Stimulated activated naive CD8-positive, alpha-beta T cell treated with anti-CD3 and anti-CD28 coated beads, Interleukin-15, Interleukin-2, amounts not matched to agents 100 ng/mL and 50 ng/mL, for 24 hours (primary cell): ENCODE measurements around the gene SLC66A2.

Source experiments
- H3K27ac Mint-ChIP-seq: one replicate; pipeline ENCODE4 v1.8.0; 2021; ENCODE audit warnings: mild to moderate bottlenecking, mixed read lengths
- H3K27me3 Mint-ChIP-seq: one replicate; pipeline ENCODE4 v1.8.0; 2021; ENCODE audit warnings: mixed read lengths
- H3K36me3 Mint-ChIP-seq: one replicate; pipeline ENCODE4 v1.8.0; 2021; ENCODE audit warnings: low read depth, mixed read lengths
- H3K4me1 Mint-ChIP-seq: one replicate; pipeline ENCODE4 v1.8.0; 2021; ENCODE audit warnings: low read depth, mixed read lengths
- H3K4me3 Mint-ChIP-seq: one replicate; pipeline ENCODE4 v1.8.0; 2021; ENCODE audit warnings: mild to moderate bottlenecking, mixed read lengths
- H3K9me3 Mint-ChIP-seq: one replicate; pipeline ENCODE4 v1.8.0; 2021; ENCODE audit warnings: mixed read lengths

Gene SLC66A2

DNA sequence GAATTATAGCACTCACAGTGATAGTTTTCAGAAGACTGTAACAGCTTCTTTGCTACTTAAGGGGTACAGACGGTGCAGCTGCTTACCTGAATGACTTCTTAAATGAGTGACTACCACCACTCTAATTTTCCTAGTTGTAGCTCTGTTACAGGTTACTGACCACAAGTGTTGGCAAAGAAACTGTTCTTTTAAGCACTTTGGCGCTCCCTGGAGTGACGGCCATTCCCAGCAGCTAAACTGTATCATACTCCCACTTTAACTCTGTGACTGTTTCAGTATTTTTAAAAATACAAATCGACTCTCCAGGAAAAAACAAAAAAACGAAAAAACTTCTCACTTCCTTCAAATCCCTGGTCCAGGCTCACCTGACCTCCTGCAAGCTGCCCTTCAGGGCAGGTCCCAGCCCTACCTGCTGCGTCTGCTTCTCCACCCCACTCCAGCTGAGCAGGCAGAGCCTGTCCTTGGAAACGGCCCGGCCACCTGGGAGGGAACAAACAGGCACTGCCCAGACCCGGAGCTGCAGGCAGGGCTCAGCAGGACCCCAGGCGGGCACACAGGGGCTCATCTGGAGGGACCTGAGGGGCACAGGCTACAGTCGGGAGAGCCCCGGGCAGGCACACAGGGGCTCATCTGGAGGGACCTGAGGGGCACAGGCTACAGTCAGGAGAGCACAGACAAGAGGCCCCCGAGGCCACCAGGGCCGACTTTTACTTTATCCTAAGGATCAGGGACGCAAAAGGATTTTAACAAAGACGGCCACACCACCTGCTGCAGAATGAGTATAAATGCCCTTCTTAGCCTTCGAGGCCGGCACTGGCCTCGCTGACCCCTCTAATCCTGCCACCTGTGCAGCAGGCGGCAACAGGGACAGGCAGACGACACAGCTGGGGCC is 24.5 kb downstream of the SLC66A2 start:
- H3K27me3 Mint-ChIP-seq: no peaks in the 10 kb centered on the region
- no peak overlapping the region for H3K27ac Mint-ChIP-seq
- H3K9me3 Mint-ChIP-seq: peaks cover 19% of the 10 kb centered on the region
- peaks cover 50% of the 10 kb centered on the region for H3K36me3 Mint-ChIP-seq
- no peak overlapping the region for H3K4me3 Mint-ChIP-seq
- H3K4me1 Mint-ChIP-seq: no peaks in the 10 kb centered on the region

- H3K27me3 Mint-ChIP-seq: no peaks in the 10 kb centered on the region
- no peak overlapping the region for H3K4me3 Mint-ChIP-seq
- no peak overlapping the region for H3K27ac Mint-ChIP-seq
- H3K4me1 Mint-ChIP-seq: no peaks in the 10 kb centered on the region
- H3K36me3 Mint-ChIP-seq: peaks cover 46% of the 10 kb centered on the region
- peaks cover 16% of the 10 kb centered on the region for H3K9me3 Mint-ChIP-seq
These were observed 25.1 kb downstream of the SLC66A2 start for GRCh38 chr18:79926306-79926705.

DNA sequence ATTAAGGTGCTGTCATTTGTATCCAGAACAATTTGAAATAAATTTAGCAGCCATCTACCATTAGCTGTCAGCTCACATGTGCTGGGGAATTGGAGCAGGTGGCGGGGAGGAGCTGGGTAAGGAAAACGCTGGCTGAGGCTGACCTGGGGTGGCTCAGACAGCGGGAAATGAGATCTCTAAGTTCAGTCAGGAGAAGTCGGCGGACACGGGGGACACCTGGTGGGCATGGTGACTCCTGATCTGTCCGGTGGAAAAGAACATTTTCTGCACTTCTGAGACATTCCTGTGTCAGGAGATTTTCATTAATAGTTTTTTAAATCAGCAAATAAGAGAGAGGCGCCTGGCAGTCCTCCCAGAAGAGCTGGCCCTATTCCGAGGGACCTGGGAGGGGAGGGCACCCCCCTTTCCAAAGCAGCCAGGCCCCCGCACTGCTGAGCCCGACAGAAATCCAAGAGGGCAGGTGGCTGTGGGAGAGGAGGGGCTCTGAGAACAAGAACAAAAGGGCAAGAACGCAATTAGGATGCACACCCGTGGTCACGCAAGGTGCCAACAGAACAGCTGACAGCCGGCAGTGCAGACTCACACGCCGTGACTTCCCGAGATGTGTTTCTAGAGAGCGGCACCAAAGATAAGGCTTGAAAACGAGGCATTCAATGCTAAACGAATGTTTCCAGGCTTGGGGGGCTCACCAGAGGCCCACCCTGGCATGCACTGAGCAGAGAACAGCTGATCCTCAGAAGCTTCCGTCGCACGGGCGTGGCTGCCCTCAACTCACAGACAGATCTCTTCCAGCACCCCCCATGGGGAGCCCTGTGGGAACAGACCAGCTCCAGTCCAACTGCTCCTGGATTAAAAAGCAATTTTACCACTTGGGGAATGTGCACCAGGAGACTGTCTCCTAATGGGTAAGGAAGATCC is 26.4 kb downstream of the SLC66A2 start:
- no peak overlapping the region for H3K27ac Mint-ChIP-seq
- no peaks in the 10 kb centered on the region for H3K4me1 Mint-ChIP-seq
- peaks cover 40% of the 10 kb centered on the region for H3K36me3 Mint-ChIP-seq
- H3K27me3 Mint-ChIP-seq: no peaks in the 10 kb centered on the region
- H3K4me3 Mint-ChIP-seq: no peak overlapping the region
- peaks cover 11% of the 10 kb centered on the region for H3K9me3 Mint-ChIP-seq

- no peak overlapping the region for H3K4me3 Mint-ChIP-seq
- peaks cover 3% of the 10 kb centered on the region for H3K9me3 Mint-ChIP-seq
- no peak overlapping the region for H3K27ac Mint-ChIP-seq
- no peaks in the 10 kb centered on the region for H3K27me3 Mint-ChIP-seq
- no peaks in the 10 kb centered on the region for H3K4me1 Mint-ChIP-seq
- peaks cover 33% of the 10 kb centered on the region for H3K36me3 Mint-ChIP-seq
These were observed 27.4 kb downstream of the SLC66A2 start for GRCh38 chr18:79923896-79924585.

- no peak overlapping the region for H3K4me3 Mint-ChIP-seq
- H3K27me3 Mint-ChIP-seq: no peaks in the 10 kb centered on the region
- peaks cover 24% of the 10 kb centered on the region for H3K36me3 Mint-ChIP-seq
- no peaks in the 10 kb centered on the region for H3K4me1 Mint-ChIP-seq
- no peaks in the 10 kb centered on the region for H3K9me3 Mint-ChIP-seq
- no peak overlapping the region for H3K27ac Mint-ChIP-seq
These were observed 28.5 kb downstream of the SLC66A2 start for GRCh38 chr18:79922971-79923411.

GRCh38 chr18:79921984-79922965 is 29.2 kb downstream of the SLC66A2 start:
- Mint-ChIP-seq H3K4me1 (no peaks in the 10 kb centered on the region), H3K4me3 (no peak overlapping the region), H3K36me3 (peaks cover 24% of the 10 kb centered on the region), H3K9me3 (no peaks in the 10 kb centered on the region), H3K27me3 (no peaks in the 10 kb centered on the region), H3K27ac (no peak overlapping the region)

- peaks cover 8% of the 10 kb centered on the region for H3K4me1 Mint-ChIP-seq
- H3K27me3 Mint-ChIP-seq: no peaks in the 10 kb centered on the region
- no peak overlapping the region for H3K27ac Mint-ChIP-seq
- H3K4me3 Mint-ChIP-seq: no peak overlapping the region
- H3K9me3 Mint-ChIP-seq: no peaks in the 10 kb centered on the region
- peaks cover 35% of the 10 kb centered on the region for H3K36me3 Mint-ChIP-seq
These were observed 32.4 kb downstream of the SLC66A2 start for GRCh38 chr18:79919089-79919488.

- Mint-ChIP-seq H3K4me3 (no peak overlapping the region), H3K27ac (no peak overlapping the region), H3K27me3 (no peaks in the 10 kb centered on the region), H3K9me3 (no peaks in the 10 kb centered on the region), H3K4me1 (peaks cover 13% of the 10 kb centered on the region), H3K36me3 (peaks cover 33% of the 10 kb centered on the region)
These were observed 32.8 kb downstream of the SLC66A2 start for GRCh38 chr18:79918615-79919011.

GRCh38 chr18:79917853-79918614 is 33.4 kb downstream of the SLC66A2 start:
- H3K9me3 Mint-ChIP-seq: no peaks in the 10 kb centered on the region
- H3K27me3 Mint-ChIP-seq: no peaks in the 10 kb centered on the region
- H3K4me1 Mint-ChIP-seq: peaks cover 19% of the 10 kb centered on the region
- H3K4me3 Mint-ChIP-seq: no peak overlapping the region
- H3K36me3 Mint-ChIP-seq: peaks cover 35% of the 10 kb centered on the region
- no peak overlapping the region for H3K27ac Mint-ChIP-seq

GRCh38 chr18:79917169-79917852 is 34.1 kb downstream of the SLC66A2 start:
- Mint-ChIP-seq H3K4me1 (peaks cover 25% of the 10 kb centered on the region), H3K27me3 (no peaks in the 10 kb centered on the region), H3K9me3 (no peaks in the 10 kb centered on the region), H3K36me3 (peaks cover 39% of the 10 kb centered on the region), H3K4me3 (no peak overlapping the region), H3K27ac (no peak overlapping the region)

DNA sequence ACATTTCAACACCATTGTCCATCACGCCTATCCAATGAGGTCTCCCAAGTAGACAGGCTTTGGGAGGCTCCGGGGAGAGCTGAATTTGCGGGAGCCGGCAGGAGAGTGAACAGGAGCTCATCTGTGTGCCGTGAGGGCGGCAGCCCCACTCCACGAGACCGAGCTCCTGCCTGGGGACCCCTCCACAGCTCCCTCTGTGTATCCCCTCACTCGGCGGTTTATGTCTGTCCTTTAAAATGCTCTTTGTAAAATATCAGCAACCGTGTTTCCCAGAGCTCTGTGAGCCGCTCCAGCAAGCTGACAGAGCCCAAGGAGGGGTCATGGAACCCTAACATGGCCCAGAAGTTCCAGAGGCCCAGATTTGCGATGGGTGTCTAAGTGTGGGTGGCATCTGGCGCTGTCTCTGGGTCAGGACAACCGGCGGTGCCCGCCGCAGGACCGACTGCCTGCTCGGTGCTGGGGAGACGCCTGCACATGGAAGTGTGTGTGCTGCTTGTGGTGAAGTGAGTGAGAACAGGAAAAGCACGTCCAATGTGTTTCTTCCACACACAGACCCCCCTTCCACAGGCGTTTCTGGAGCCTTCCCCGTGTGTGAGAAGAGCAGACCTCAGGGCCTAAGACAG is 34.8 kb downstream of the SLC66A2 start:
- Mint-ChIP-seq H3K9me3 (no peaks in the 10 kb centered on the region), H3K27ac (no peak overlapping the region), H3K27me3 (no peaks in the 10 kb centered on the region), H3K36me3 (peaks cover 42% of the 10 kb centered on the region), H3K4me1 (peaks cover 28% of the 10 kb centered on the region), H3K4me3 (no peak overlapping the region)

DNA sequence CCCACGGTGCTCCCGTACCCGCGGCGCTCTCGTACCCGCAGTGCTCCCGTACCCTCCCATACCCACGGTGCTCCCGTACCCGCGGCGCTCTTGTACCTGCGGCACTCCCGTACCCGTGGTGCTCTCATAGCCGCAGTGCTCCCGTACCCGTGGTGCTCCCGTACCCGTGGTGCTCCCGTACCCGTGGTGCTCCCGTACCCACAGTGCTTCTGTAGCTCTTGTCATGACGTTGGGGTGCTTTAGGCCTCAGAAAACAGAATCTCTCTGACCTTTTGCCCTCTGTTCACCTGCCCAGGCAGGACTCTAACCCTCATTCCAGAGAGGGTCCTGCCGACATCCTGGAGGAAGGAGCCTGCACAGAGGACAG is 35.3 kb downstream of the SLC66A2 start:
- Mint-ChIP-seq H3K4me3 (no peak overlapping the region), H3K27ac (no peak overlapping the region)

More for the DNA sequence above, 35.3 kb downstream of the SLC66A2 start:
- Mint-ChIP-seq H3K27me3 (no peaks in the 10 kb centered on the region), H3K9me3 (no peaks in the 10 kb centered on the region), H3K36me3 (peaks cover 42% of the 10 kb centered on the region), H3K4me1 (peaks cover 28% of the 10 kb centered on the region)
